GM18508 (cell line): ENCODE data around the gene PCDHA6.
"Not testable (repeated sequence)": the region's sequence is repeated elsewhere in the genome, so short reads cannot be mapped to it uniquely, and the experiment has no call there.

Experiments
- ATAC-seq: cut with Tn5 transposase; IDR thresholded peaks from one replicate; pipeline ENCODE4 v1.9.1; 2021; ENCODE audit warnings: moderate number of reproducible peaks; ENCODE audit not compliant: insufficient read depth, unreplicated experiment

Gene PCDHA6

DNA sequence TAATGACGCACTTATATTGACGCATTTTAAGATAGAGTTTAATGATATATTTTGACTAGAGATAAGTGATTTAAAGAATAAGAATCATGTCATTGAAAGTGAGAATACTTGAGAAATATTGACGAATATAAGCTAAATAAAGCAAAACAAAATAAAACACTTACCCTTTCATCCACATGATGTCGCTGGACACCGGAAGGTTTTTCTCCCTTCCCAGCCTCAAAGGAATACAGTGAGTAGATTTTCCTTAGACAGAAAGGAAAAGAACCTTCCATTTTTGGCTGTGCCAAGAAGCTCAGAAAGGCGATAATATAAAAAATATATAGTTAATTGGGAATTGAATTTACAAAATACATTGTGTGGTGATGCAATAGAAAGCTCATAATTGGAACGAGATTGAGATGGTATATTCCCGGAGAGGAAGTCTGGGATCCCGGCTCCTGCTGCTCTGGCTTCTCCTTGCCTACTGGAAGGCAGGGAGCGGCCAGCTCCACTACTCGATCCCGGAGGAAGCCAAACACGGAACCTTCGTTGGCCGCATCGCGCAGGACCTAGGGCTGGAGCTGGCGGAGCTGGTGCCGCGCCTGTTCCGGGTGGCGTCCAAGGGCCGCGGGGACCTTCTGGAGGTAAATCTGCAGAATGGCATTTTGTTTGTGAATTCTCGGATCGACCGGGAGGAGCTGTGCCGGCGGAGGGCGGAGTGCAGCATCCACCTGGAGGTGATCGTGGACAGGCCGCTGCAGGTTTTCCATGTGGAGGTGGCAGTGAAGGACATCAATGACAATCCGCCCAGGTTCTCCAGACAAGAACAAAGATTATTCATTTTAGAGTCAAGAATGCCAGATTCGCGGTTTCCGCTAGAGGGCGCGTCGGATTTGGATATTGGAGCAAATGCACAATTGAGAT, 6.1 kb upstream of the PCDHA6 start, which contains the start of gene PCDHA5:
TSS of gene PCDHA5 (plus strand) at position 239 of the 906 bp plus-strand sequence.
- no peak for ATAC-seq

DNA sequence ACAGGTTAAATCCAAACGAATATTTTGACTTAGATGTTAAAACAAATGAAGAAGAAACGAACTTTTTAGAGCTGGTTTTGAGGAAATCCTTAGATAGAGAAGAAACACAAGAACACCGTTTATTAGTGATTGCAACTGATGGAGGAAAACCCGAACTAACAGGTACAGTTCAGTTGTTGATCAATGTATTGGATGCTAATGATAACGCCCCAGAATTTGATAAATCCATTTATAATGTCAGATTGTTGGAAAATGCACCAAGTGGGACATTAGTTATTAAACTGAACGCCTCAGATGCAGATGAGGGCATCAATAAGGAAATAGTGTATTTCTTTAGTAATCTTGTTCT, 5.5 kb upstream of the PCDHA6 start:
- no peak for ATAC-seq

DNA sequence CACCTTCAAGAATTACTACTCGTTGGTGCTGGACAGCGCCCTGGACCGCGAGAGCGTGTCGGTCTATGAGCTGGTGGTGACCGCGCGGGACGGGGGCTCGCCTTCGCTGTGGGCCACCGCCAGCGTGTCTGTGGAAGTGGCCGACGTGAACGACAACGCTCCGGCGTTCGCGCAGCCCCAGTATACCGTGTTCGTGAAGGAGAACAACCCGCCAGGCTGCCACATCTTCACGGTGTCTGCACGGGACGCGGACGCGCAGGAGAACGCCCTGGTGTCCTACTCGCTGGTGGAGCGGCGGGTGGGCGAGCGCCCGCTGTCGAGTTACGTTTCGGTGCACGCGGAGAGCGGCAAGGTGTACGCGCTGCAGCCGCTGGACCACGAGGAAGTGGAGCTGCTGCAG, 4.8 kb upstream of the PCDHA6 start:
- ATAC-seq = not testable (repeated sequence)

DNA sequence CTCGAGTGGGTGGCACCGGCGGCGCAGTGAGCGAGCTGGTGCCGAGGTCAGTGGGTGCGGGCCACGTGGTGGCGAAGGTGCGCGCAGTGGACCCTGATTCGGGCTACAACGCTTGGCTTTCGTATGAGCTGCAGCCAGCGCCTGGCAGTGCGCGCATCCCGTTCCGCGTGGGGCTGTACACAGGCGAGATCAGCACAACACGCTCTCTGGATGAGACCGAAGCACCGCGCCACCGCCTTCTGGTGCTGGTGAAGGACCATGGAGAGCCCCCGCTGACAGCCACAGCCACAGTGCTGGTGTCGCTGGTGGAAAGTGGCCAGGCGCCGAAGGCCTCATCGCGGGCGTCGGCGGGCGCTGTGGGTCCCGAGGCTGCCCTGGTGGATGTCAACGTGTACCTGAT, 4.3 kb upstream of the PCDHA6 start:
- no peak for ATAC-seq

DNA sequence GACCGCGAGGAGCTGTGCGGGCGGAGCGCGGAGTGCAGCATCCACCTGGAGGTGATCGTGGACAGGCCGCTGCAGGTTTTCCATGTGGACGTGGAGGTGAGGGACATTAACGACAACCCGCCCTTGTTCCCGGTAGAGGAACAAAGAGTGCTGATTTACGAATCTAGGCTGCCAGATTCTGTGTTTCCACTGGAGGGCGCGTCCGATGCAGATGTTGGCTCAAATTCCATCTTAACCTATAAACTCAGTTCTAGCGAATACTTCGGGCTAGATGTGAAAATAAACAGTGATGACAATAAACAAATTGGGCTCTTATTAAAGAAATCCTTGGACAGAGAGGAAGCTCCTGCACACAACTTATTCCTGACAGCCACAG, 590 bp downstream of the PCDHA6 start:
- no peak for ATAC-seq

DNA sequence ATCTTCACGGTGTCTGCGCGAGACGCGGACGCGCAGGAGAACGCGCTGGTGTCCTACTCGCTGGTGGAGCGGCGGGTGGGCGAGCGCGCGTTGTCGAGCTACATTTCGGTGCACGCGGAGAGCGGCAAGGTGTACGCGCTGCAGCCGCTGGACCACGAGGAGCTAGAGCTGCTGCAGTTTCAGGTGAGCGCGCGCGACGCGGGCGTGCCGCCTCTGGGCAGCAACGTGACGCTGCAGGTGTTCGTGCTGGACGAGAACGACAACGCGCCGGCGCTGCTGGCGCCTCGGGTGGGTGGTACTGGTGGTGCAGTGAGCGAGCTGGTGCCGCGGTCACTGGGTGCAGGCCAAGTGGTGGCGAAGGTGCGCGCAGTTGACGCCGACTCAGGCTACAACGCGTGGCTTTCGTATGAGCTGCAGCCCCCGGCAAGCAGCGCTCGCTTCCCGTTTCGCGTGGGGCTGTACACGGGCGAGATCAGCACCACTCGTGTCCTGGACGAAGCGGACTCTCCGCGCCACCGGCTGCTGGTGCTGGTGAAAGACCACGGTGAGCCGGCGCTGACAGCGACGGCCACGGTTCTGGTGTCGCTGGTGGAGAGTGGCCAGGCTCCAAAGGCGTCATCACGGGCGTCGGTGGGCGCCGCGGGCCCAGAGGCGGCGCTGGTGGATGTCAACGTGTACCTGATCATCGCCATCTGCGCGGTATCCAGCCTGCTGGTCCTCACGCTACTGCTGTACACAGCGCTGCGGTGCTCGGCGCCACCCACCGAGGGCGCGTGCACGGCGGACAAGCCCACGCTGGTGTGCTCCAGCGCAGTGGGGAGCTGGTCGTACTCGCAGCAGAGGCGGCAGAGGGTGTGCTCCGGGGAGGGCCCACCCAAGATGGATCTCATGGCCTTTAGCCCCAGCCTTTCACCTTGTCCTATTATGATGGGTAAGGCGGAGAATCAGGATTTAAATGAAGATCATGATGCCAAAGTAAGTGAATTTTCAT, 2.0 kb downstream of the PCDHA6 start:
- not testable (repeated sequence) for ATAC-seq

DNA sequence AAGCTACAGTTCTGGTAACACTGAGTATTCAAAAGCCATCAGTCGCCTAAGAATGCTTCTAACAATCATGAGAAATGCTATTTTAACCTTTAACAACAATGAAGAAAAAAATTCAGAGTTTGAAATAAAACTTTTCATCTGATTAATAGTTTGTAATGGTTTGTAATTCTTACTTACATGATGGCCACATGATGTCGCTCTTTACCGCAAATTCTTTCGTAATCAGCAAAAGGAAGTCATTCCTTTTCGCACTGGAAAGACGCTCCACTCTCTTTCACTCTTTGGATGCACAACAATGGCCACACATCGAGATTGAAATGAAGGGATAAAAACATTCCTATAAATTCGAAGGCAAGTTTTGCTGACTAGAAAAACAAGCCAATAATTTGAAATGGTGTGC, 6.2 kb downstream of the PCDHA6 start, which contains the start of gene PCDHA7:
TSS of gene PCDHA7 (plus strand) at position 277 of the 400 bp plus-strand sequence. CDS start at position 392, 115 bp downstream.
- no peak for ATAC-seq

DNA sequence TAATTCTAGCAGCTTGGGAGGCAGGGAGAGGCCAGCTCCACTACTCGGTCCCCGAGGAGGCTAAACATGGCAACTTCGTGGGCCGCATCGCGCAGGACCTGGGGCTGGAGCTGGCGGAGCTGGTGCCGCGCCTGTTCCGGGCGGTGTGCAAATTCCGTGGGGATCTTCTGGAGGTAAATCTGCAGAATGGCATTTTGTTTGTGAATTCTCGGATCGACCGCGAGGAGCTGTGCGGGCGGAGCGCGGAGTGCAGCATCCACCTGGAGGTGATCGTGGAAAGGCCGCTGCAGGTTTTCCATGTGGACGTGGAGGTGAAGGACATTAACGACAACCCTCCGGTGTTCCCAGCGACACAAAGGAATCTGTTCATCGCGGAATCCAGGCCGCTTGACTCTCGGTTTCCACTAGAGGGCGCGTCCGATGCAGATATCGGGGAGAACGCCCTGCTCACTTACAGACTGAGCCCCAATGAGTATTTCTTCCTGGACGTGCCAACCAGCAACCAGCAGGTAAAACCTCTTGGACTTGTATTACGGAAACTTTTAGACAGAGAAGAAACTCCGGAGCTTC, 6.8 kb downstream of the PCDHA6 start:
- not testable (repeated sequence) for ATAC-seq

DNA sequence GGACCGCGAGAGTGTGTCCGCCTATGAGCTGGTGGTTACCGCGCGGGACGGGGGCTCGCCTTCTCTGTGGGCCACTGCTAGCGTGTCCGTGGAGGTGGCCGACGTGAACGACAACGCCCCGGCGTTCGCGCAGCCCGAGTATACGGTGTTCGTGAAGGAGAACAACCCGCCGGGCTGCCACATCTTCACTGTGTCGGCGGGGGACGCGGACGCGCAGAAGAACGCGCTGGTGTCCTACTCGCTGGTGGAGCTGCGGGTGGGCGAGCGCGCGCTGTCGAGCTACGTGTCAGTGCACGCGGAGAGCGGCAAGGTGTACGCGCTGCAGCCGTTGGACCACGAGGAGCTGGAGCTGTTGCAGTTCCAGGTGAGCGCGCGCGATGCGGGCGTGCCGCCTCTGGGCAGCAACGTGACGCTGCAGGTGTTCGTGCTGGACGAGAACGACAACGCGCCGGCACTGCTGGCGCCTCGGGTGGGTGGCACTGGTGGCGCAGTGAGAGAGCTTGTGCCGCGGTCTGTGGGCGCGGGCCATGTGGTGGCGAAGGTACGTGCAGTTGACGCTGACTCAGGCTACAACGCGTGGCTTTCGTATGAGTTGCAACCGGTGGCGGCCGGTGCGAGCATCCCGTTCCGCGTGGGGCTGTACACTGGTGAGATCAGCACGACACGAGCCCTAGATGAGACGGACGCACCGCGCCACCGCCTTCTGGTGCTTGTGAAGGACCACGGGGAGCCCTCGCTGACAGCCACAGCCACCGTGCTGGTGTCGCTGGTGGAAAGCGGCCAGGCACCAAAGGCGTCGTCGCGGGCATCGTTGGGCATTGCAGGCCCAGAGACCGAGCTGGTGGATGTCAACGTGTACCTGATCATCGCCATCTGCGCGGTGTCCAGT, 8.1 kb downstream of the PCDHA6 start:
- no peak for ATAC-seq

DNA sequence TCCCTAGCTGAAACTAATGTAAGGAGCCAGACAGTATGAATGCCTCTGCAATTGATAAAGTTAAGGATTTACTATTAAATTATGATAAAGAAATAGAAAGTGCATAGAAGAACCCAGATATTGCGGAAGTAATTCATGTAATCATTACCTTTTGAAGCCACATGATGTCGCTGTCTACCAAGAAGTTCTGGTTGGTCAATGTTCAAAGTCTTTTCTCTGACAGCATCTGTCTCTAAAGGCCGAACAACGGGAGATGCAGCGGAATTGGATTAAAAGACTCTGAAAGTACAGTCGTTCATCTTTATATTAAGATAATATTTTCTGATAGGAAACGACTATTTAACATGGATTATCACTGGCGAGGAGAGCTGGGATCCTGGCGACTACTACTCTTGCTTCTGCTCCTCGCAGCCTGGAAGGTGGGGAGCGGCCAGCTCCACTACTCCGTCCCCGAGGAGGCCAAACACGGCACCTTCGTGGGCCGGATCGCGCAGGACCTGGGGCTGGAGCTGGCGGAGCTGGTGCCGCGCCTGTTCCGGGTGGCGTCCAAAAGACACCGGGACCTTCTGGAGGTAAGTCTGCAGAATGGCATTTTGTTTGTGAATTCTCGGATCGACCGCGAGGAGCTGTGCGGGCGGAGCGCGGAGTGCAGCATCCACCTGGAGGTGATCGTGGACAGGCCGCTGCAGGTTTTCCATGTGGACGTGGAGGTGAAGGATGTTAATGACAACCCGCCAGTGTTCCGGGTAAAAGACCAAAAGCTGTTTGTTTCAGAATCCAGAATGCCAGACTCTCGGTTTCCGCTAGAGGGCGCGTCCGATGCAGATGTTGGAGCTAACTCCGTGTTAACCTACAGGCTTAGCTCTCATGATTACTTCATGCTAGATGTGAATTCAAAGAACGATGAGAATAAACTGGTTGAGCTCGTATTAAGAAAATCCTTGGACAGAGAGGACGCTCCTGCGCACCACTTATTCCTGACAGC, 13.5 kb downstream of the PCDHA6 start, which contains the start of gene PCDHA8:
TSS of gene PCDHA8 (plus strand) at position 210 of the 985 bp plus-strand sequence. CDS start at position 345, 135 bp downstream.
- ATAC-seq = no peak

DNA sequence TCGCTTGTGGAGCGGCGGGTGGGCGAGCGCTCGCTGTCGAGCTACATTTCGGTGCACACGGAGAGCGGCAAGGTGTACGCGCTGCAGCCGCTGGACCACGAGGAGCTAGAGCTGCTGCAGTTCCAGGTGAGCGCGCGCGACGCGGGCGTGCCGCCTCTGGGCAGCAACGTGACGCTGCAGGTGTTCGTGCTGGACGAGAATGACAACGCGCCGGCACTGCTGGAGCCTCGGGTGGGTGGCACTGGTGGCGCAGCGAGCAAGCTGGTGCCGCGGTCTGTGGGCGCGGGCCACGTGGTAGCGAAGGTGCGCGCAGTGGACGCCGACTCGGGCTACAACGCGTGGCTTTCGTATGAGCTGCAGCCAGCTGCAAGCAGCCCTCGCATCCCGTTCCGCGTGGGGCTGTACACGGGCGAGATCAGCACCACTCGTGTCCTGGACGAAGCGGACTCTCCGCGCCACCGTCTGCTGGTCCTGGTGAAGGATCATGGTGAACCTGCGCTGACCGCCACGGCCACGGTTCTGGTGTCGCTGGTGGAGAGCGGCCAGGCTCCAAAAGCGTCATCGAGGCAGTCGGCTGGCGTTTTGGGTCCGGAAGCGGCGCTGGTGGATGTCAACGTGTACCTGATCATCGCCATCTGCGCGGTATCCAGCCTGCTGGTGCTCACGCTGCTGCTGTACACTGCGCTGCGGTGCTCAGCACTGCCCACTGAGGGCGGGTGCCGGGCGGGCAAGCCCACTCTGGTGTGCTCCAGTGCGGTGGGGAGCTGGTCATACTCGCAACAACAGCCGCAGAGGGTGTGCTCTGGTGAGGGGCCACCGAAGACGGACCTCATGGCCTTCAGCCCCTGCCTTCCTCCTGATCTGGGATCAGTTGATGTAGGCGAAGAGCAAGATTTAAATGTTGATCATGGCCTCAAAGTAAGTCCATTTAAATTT, 15.3 kb downstream of the PCDHA6 start:
- no peak for ATAC-seq

DNA sequence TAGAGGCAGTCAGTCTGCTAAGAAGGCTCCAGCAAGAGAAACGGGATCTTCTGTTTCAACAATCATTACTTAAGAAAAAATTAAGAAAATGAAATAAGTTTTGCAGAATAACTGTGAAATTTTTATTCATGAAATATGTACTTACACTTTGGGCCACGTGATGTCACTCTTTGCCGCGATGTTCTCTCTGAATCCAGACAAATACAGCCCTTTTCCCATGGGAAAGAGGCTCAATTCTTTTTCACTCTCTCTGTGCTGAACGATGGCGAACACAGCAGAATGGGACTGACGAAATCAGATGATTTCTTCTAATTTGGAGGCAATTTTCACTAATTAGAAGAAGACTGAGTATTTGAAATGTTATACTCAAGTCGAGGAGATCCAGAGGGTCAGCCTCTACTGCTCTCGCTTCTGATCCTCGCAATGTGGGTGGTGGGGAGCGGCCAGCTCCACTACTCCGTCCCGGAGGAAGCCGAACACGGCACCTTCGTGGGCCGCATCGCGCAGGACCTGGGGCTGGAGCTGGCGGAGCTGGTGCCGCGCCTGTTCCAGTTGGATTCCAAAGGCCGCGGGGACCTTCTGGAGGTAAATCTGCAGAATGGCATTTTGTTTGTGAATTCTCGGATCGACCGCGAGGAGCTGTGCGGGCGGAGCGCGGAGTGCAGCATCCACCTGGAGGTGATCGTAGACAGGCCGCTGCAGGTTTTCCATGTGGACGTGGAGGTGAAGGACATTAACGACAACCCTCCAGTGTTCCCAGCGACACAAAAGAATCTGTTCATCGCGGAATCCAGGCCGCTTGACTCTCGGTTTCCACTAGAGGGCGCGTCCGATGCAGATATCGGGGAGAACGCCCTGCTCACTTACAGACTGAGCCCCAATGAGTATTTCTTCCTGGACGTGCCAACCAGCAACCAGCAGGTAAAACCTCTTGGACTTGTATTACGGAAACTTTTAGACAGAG, 20.7 kb downstream of the PCDHA6 start, which contains the start of gene PCDHA9:
TSS of gene PCDHA9 (plus strand) at position 244 of the 964 bp plus-strand sequence. CDS start at position 358, 114 bp downstream.
- not testable (repeated sequence) for ATAC-seq

DNA sequence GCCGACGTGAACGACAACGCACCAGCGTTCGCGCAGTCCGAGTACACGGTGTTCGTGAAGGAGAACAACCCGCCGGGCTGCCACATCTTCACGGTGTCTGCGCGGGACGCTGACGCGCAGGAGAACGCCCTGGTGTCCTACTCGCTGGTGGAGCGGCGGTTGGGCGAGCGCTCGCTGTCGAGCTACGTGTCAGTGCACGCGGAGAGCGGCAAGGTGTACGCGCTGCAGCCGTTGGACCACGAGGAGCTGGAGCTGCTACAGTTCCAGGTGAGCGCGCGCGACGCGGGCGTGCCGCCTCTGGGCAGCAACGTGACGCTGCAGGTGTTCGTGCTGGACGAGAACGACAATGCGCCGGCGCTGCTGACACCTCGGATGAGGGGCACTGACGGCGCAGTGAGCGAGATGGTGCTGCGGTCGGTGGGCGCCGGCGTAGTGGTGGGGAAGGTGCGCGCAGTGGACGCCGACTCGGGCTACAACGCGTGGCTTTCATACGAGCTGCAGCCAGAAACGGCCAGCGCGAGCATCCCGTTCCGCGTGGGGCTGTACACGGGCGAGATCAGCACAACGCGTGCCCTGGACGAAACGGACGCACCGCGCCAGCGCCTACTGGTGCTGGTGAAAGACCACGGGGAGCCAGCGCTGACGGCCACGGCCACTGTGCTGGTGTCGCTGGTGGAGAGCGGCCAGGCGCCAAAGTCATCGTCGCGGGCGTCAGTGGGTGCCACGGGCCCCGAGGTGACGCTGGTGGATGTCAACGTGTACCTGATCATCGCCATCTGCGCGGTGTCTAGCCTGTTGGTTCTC, 22.3 kb downstream of the PCDHA6 start:
- ATAC-seq = not testable (repeated sequence)

DNA sequence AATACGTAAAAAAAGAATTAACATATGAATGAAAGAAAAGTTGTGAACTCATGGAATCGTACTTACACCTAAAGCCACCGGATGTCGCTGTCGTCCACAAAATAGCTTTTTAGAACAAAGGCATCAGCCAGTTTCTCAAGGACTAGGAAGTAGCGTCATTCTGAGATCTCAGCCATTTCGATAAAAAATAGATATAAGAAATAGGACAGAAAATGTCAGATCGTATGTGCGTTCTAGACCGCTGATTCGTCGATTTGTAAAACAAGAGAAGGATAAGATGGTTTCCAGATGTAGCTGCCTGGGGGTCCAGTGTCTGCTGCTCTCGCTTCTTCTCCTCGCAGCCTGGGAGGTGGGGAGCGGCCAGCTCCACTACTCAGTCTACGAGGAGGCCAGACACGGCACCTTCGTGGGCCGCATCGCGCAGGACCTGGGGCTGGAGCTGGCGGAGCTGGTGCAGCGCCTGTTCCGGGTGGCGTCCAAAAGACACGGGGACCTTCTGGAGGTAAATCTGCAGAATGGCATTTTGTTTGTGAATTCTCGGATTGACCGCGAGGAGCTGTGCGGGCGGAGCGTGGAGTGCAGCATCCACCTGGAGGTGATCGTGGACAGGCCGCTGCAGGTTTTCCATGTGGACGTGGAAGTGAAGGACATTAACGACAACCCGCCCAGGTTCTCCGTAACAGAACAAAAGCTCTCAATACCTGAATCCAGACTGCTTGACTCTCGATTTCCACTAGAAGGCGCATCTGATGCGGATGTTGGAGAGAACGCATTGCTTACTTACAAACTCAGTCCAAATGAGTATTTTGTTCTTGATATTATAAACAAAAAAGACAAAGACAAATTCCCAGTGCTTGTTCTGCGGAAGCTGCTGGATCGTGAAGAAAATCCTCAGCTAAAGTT, 28.3 kb downstream of the PCDHA6 start, which contains the start of gene PCDHA10:
TSS of gene PCDHA10 (plus strand) at position 126 of the 903 bp plus-strand sequence. CDS start at position 278, 152 bp downstream.
- no peak for ATAC-seq
